ENCODE measurements around the gene ZSCAN16. TPM values are rescaled to one million over a fixed set of nuclear protein-coding genes. Genes with fewer than 3 reads are reported as not detected.

The ZSCAN16 gene
- total RNA-seq, 1 donor from 2014 or later: 6.6 TPM

DNA sequence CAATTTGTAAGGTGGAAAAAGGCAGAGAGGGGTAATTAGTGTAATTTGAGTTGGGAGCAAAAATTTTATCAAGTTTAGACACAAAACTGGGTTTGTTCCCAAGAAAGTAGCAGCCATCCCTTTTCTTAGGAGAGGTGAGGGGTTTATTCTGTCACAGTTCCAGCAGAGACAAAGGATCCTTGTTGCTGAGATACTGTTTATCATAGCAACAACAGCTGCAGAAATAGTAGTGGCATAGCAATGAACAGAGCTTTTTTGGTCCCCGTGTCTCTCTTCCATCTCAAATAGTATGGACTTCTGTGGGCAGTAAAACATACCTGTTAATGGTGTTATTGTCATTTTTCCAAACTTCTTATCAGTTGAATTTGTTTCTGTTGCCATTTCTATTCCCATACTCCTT is 41.2 kb downstream of the ZSCAN16 start:
- intact Hi-C loops (cut with micrococcal nuclease): no loop called here

DNA sequence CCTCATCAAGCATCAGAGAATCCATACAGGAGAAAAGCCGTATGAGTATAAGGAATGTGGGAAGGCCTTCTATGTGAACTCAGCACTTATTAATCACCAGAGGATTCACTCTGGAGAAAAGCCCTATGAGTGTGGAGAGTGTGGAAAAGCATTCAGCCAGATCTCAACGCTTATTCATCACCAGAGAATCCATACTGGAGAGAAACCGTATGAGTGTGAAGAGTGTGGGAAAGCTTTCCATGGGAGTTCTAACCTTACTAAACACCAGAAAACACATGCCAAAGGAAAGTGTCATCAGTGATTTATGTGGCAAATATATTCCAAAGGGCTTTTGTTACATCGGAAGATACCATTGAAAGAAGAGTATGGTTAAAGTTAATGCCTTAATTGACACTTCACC is 42.7 kb downstream of the ZSCAN16 start:
- intact Hi-C loops (cut with micrococcal nuclease): no loop called here

DNA sequence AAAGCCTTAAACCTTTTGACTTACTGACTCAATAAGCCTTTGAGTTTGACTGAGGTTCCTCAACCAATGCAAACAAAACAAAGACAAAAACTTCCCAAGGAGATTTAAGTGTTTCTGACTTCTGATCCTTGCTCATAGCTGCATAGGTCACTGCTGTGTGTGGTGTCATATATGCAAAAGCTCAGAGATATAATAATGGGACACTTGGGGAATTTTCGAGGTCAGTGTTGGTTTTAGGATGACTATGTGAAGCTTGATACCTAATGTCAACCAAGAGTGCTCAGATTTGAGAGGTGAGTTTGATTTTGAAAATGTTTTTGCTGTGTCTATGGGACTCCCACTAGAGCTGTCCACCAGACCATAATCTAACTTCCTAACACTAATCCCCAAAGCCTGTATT is 43.5 kb downstream of the ZSCAN16 start:
- intact Hi-C loops (cut with micrococcal nuclease): no loop called here

DNA sequence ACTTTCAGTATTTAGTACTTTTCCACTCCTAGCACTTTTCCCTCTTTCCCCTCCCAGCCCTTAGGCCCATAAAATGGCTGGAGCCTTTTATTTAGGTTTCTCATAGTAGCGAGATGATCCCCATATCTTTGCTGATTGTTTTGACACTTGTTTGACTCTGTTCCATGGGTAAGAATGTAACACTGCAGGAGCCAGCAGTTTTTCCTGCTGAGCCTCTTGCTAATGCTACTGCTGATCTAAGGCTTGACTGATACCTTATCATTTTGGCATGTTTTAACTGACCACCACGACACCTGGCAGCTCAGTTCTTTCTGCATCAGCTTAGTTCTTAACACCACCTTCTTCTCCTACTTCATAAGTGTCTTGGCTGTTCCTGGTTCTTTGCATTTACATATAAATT is 46.9 kb downstream of the ZSCAN16 start:
- intact Hi-C loops (cut with micrococcal nuclease): no loop called here

DNA sequence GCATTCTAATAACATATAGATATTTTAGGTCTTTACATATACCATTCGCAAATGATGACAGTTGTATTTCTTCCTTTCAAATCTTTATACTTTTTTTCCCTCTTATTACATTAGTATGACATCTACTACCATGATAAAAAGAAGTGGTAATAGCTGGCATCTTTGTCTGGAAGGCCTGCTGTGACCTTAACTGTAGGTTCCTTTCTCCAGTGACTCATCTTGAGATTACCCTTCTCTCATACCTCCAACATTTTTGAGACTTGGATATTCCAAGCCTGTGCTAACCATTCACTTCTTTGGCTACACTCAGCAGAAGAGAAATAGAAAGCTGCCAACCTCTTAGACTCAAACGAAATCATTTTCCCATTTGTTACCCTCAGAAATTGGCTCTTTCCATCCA is 47.6 kb downstream of the ZSCAN16 start:
- intact Hi-C loops (cut with micrococcal nuclease): no loop called here

DNA sequence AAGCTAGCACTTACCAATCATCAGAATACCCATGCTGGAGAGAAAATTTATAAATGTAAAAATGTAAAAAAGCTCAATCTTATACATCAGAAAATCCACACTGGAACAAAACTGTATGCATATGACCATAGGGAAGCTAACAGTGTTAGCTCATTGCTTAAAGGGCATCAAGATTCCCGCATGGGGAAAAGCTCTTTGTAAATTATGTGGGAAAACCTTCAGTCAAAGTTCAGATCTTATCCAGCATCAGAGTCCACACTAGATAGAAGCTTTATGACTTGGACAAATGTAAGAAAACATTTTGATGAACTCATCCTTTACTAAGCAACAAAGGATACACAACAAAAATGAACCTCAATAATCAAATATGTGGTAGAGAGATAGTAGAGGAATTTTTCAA is 52.0 kb downstream of the ZSCAN16 start:
- intact Hi-C loops (cut with micrococcal nuclease): no loop called here

Other genes starting within 250 kb of the ZSCAN16 start
- gene OR2B2, start 212.2 kb upstream of the ZSCAN16 start, total RNA-seq: not detected in 2 replicates
- gene OR2B6, start 167.4 kb upstream of the ZSCAN16 start, total RNA-seq: not detected in 2 replicates
- 0.29 and 0.44 TPM in 2 replicates for gene ZNF165, start 44.0 kb upstream of the ZSCAN16 start, total RNA-seq
- 19.6 and 21.0 TPM in 2 replicates for gene ZKSCAN8, start 17.3 kb downstream of the ZSCAN16 start, total RNA-seq
- gene ZSCAN9, start 100.7 kb downstream of the ZSCAN16 start, total RNA-seq: 5.8 and 6.4 TPM in 2 replicates
- 7.3 and 8.5 TPM in 2 replicates for gene ZKSCAN4, start 127.7 kb downstream of the ZSCAN16 start, total RNA-seq
- gene NKAPL, start 134.7 kb downstream of the ZSCAN16 start, total RNA-seq: 0.17 TPM in 2 replicates
- 9.6 and 9.9 TPM in 2 replicates for gene ZSCAN26, start 142.5 kb downstream of the ZSCAN16 start, total RNA-seq
- gene PGBD1, start 157.0 kb downstream of the ZSCAN16 start, total RNA-seq: 1.9 and 2.2 TPM in 2 replicates
- 0.56 and 1.3 TPM in 2 replicates for gene ZSCAN31, start 211.5 kb downstream of the ZSCAN16 start, total RNA-seq
- gene ZKSCAN3, start 225.3 kb downstream of the ZSCAN16 start, total RNA-seq: 4.2 and 5.0 TPM in 2 replicates